ENCODE results near the gene TANK.
"Not testable (repeated sequence)": the region's sequence is repeated elsewhere in the genome, so short reads cannot be mapped to it uniquely, and the experiment has no call there.

TANK gene

DNA sequence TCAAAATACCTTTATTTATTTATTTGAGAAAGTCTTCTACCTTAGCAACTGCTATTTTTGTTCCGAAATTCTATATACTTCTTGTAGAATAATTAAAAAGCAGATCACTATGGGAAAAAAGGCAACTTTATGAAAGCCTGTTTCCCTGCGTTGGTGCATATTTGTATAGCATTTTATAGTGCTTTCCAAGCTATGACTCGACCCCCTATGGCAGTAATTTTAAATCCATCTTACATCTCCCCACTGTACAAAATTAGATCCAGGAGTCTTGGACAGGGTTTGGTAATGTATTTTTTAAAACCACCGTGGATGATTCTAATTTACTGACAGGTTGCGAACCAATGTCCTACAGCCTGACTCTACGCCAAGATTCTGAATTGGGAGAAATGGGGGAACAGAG lies 10.1 kb downstream of the TANK start:
- DNase-seq: no peak

GRCh38 chr2:161170958-161171932 lies 11.0 kb downstream of the TANK start:
- no peak for DNase-seq

DNA sequence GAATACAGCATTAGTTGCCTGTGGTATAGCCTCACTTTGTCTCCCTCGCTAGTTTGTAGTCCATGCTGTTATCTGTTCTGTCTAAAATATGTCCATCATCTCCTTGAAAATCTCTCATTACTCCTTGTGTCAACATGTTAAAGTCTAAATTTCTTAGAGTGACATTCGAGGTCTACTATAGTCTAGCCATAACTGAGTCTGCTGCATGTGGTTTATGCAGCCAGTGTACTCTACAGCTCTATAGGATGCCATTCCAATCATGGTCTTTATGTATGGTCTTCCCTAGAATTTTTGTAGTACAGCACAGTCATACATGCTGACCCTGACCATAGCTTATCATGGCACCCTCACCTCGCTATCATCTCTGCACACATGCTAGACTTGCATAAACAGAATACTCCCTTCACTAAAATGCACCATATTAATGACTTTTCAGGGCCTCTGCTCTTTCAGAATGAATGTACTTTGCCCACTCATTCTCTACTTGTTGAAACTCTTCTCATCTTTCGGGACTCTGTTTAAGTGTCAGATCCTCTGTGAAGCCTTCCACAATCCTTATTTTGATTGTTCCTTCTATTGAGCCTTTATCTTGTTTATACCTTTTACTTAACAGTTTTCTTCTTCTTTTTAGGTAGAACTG lies 12.8 kb downstream of the TANK start:
- no peak for DNase-seq

GRCh38 chr2:161173541-161174194 lies 13.4 kb downstream of the TANK start:
- DNase-seq: no peak

DNA sequence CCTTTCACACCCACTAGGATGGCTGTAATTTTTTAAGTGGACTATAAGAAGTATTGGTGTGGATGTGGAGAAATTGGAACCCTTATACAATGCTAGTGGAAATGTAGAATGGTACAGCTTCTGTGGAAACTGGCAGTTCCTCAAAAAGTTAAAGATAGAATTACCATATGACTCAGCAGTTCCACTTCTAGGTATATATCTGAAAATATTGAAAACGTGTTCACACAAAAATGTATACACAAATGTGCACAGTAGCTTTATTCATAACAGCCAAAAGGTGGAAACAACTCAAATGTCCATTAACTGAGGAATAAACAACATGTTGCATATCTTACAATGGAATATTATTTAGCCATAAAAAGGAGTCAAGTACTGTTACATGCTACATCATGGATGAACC lies 17.7 kb downstream of the TANK start:
- no peak for DNase-seq

- DNase-seq: no peak
Observed at GRCh38 chr2:161178756-161179155, 18.5 kb downstream of the TANK start.

DNA sequence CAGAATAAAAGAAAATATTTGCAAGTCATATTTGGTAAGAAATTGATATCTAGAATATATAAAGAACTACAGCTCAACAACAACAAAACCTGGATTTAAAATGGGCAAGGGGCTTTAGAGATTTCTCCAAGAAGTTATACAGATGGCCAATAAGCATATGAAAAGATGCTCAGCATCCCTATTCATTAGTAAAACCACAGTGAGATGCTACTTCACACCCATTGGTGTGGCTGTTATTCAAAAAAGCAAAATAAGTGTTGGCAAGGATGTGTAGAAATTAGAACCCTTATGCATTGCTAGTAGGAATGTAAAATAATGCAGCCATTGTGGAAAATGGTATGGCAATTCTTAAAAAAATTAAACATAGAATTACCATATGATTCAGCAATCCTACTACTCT lies 29.8 kb downstream of the TANK start:
- DNase-seq: no peak

DNA sequence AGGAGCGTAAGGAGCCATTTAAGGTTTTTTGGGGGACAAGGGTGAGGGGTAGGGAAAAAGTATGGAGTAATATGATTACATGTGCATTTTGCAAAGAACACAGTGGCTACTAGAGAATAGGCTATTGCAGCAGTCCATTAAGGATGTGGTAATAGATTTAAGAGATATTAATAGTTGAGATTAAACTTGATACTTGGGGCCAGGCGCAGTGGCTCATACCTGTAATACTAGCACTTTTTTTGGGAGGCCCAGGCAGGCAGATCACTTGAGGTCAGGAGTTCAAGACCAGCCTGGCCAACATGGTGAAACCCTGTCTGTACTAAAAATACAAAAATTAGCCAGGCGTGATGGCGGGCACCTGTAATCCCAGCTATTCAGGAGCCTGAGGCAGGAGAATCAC lies 35.4 kb downstream of the TANK start:
- not testable (repeated sequence) for DNase-seq

DNA sequence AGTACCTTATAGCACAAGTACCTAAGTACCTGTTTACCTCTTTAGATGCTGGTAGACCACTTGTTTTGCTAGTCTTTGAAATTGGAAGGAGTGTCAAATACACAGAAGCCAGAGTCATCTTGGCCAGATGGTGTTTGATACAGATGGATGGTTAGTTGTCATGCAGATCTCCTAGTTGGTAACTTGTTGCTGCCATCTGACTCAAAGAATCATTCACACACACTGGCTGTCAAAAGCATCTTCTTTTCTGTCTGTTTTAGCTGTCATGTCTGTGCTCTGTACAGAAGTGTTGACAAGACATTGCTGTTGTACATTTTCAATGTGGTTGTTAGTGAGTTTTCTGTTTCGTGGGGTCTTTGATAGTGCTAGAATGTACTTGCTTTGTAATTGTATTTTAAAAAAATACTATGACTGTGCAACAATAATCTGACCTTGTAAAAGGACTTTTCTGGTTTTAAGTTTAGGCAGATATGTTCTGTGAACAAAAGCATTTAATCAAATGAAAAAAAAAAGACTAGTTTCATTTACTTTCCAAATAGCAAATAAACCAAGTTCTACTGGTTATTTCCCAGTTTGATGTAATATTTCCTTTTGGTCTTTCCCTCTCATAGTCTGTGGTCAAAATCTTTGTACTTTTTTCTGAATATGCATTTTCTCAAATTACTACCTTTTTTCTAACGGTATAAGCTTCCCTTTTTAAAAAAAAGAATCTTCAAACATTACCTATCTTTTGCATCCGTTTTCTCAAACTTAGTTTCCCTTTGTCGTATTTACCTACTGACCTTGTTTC lies 39.9 kb downstream of the TANK start:
- DNase-seq: no peak

- no peak for DNase-seq
Observed at GRCh38 chr2:161204846-161205245, 44.6 kb downstream of the TANK start.

DNA sequence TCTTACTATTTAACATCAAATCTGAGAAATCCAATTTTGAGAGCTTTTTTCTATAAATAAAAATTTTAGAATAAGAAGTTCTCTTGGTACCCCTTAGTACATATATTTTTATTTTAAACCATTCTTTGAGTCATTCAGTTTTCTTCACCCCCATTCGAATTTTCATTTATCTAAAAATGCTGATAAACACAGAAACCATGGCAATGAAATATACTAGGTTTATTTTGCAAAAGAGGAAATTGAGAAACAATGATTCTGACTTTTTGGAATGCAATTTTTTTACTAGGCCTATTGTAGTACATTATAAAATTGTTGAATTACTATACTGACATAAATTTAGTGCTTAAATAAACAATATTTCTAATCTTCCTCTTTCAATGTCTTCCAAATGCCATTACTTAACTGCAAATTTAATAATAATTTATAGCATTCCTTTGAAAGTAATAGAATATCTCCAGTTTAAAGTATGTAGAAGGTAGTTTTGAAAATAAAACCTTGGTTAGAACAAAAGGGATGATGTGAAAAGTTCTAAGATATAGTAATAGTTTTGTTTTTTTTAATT lies 46.3 kb downstream of the TANK start:
- no peak for DNase-seq

DNA sequence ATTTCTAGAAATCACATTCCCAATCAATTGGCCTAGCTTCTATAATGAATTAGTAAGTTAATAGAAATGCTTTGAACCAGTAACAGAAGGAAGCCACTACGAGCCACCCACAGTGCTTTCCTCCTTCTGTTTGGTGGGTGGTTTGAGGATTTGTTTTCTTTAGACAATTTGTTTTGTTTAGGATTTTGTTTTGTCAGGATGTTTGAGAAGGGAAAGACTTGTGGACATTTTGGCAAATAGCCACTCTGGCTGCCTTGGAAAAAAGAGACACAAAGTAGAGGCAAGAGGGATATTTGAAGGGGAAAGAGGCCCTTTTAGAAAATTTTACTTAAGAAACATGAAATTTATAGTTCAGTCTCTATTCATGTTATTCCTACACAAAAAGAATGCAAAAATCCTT lies 47.7 kb downstream of the TANK start:
- DNase-seq: no peak

- DNase-seq: no peak
Observed at GRCh38 chr2:161208527-161209139, 48.4 kb downstream of the TANK start.

DNA sequence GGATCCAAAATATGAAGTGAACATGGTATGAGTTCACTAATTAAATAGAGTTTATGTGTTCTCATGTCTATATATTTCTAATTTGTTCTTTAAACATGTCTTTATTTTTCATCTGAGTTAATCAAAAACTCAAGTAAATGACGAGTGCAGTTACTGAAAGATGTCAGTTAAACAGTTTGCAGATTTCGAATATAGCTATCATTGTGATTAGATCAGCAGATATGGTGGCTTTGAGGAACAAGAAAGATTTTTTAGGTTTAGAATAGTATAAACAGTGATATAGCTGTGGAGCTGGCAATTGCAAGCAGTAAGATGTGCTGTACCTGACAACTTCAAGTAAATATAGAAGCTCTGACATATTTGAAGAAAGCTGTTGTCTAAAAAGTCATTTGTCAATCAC lies 49.7 kb downstream of the TANK start:
- no peak for DNase-seq

GRCh38 chr2:161217597-161218185 lies 57.5 kb downstream of the TANK start:
- no peak for DNase-seq

GRCh38 chr2:161219211-161219610 lies 59.0 kb downstream of the TANK start:
- DNase-seq: no peak

DNA sequence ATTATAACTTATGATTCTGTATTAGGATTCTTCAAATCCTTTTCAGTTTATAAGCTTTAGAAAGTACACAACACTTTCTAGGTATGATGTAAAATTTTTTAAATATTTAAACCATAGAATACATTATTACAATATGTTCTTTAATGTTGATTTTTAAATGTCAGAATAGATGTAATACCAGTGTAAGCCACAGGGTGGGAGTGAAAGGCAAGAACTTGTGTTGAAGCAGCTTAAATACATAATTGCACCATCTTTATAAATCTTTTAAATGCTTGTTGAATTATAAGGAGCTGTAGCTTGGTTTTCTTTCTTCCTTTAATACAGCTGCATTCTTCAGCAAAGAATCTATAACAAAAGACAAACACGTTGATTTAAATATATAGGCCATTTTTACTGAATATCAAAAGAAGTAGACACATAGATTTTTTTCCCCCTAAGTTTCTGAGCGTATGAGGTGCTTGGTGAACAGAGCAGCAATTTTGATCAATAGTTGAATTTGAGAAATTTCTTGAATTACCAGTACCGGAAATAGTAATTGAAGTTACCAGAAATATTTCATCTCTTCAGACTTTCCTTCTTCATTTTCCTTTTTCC lies 63.0 kb downstream of the TANK start:
- no peak for DNase-seq

- no peak for DNase-seq
Observed at GRCh38 chr2:161228511-161229240, 68.4 kb downstream of the TANK start.

DNA sequence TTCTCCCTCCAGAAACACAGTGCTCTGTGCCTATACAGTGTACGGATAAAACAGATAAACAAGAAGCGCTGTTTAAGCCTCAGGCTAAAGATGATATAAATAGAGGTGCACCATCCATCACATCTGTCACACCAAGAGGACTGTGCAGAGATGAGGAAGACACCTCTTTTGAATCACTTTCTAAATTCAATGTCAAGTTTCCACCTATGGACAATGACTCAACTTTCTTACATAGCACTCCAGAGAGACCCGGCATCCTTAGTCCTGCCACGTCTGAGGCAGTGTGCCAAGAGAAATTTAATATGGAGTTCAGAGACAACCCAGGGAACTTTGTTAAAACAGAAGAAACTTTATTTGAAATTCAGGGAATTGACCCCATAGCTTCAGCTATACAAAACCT lies 70.7 kb downstream of the TANK start:
- DNase-seq: no peak

GRCh38 chr2:161232571-161232970 lies 72.3 kb downstream of the TANK start:
- DNase-seq: no peak

Measured in NCI-H2107 (cell line).